ENCODE results near the gene DNAH14.
"Not testable (repeated sequence)": the region's sequence is repeated elsewhere in the genome, so short reads cannot be mapped to it uniquely, and the experiment has no call there.

DNAH14 gene

DNA sequence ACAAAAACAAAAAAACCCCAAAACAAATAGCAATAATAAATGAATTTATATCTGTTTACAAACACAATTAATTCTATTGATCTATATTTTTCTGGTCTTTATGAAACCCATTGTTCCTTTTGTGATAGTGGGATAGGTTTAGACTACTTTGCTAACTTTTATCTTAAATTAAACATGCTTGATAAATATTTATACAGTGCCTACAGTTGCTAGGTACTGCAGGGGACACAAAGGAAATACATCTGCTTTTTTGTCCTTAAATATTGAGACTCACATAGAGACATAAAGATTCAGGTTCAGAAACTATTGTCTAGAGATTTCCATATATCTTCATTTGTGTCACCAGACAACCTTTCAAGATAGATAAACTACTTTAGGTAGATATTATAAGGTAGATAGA lies 8.5 kb upstream of the DNAH14 start:
- no peak for FAIRE-seq
- DNase-seq (ENCODE audit: insufficient read length, low spot score): no peak
- no peak for TF ChIP-seq TAF1 (IDR thresholded peaks at IDR 0.05; ENCODE audit: low read depth, low read length)
- no peak for TF ChIP-seq SPI1 (IDR thresholded peaks at IDR 0.05; ENCODE audit: low read depth, low read length)
- no peak for TF ChIP-seq POLR2A (IDR thresholded peaks at IDR 0.05; ENCODE audit: low read depth, low read length)
- TF ChIP-seq POLR2AphosphoS5 (IDR thresholded peaks at IDR 0.05; ENCODE audit: low read depth, low read length): no peak
- TF ChIP-seq PAX5 (IDR thresholded peaks at IDR 0.05; ENCODE audit: insufficient read depth, low read length, severe bottlenecking): no peak
- no peak for TF ChIP-seq POU2F2 (IDR thresholded peaks at IDR 0.05; ENCODE audit: low read depth, low read length)

DNA sequence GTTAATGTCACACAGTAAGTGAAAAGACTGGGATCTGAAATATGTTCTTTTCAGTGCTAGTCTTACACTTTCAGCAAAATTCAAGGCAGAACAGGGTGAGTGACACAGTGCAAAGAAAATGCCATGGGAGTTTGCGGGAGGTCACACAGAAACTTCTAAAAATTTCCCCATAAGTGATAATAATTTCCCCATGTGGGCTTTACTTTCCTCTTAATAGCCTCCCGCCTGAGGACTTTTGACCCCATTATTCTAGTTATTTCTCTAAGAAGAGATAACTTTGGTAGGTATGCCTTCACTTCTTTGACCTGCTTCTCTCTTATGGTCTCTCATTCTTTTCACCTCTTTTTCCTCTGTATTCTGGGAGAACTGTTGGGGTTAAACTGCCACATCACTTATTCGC lies 8.1 kb upstream of the DNAH14 start:
- FAIRE-seq (no peak), DNase-seq (ENCODE audit: insufficient read length, low spot score) (no peak)
- TF ChIP-seq POLR2AphosphoS5 (IDR thresholded peaks at IDR 0.05; ENCODE audit: low read depth, low read length): no peak
- no peak for TF ChIP-seq POU2F2 (IDR thresholded peaks at IDR 0.05; ENCODE audit: low read depth, low read length)
- no peak for TF ChIP-seq PAX5 (IDR thresholded peaks at IDR 0.05; ENCODE audit: insufficient read depth, low read length, severe bottlenecking)
- TF ChIP-seq TAF1 (IDR thresholded peaks at IDR 0.05; ENCODE audit: low read depth, low read length): no peak
- TF ChIP-seq SPI1 (IDR thresholded peaks at IDR 0.05; ENCODE audit: low read depth, low read length): no peak
- no peak for TF ChIP-seq POLR2A (IDR thresholded peaks at IDR 0.05; ENCODE audit: low read depth, low read length)

DNA sequence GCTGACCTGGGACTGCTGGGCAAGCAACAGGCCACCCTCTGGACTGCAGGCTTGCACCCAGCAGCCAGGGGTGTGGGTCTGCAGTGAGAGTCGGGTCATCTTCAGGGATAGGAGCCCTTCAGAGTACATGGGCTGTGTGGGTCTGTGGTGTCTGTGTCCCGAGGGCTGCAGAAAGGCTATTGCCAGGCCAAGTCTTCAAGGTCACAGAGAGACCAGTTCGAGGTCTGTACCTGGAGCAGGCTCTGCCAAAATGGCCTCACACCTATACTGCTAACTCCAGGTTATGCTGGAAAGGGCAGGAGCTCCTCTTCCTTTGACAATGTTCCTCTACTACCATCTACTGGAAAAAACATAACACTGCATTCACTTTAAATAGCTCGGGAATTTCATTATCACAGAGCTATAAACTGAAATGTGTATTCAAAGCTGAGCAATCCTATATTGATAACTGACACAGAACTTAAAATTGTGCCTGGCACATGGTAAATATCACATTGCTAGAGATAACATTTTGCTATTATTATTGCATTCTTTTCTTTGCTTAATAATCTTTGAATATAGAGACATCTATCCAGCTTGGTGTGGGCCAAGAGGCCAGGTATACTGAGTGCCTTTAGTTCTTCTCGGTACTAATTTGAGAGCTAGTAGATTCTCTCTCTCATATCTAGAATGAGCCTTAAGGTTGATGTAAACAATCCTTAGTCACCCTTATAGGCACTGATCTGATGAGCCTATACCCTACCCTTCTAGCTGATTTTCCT lies 6.9 kb upstream of the DNAH14 start:
- FAIRE-seq: peak; percentile 58
- no peak for TF ChIP-seq TAF1 (IDR thresholded peaks at IDR 0.05; ENCODE audit: low read depth, low read length)
- no peak for TF ChIP-seq POLR2A (IDR thresholded peaks at IDR 0.05; ENCODE audit: low read depth, low read length)
- TF ChIP-seq PAX5 (IDR thresholded peaks at IDR 0.05; ENCODE audit: insufficient read depth, low read length, severe bottlenecking): no peak
- no peak for TF ChIP-seq POU2F2 (IDR thresholded peaks at IDR 0.05; ENCODE audit: low read depth, low read length)
- no peak for TF ChIP-seq SPI1 (IDR thresholded peaks at IDR 0.05; ENCODE audit: low read depth, low read length)
- TF ChIP-seq POLR2AphosphoS5 (IDR thresholded peaks at IDR 0.05; ENCODE audit: low read depth, low read length): no peak
- no peak for DNase-seq (ENCODE audit: insufficient read length, low spot score)

DNA sequence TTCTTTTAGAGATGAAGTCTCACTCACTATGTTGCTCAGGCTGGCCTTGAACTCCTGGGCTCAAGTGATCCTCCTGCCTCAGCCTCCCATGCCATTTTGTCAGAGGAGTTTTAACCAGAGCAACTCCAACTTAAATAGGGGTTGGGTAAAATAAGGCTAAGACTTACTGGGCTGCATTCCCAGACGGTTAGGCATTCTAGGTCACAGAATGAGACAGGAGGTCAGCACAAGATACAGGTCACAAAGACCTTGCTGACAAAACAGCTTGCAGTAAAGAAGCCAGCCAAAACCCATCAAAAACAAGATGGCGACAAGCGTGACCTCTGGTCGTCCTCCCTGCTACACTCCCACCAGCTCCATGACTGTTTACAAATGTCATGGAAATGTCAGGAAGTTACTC lies 5.7 kb upstream of the DNAH14 start:
- FAIRE-seq (no peak), DNase-seq (ENCODE audit: insufficient read length, low spot score) (no peak)
- TF ChIP-seq POLR2A (IDR thresholded peaks at IDR 0.05; ENCODE audit: low read depth, low read length): no peak
- no peak for TF ChIP-seq POLR2AphosphoS5 (IDR thresholded peaks at IDR 0.05; ENCODE audit: low read depth, low read length)
- TF ChIP-seq TAF1 (IDR thresholded peaks at IDR 0.05; ENCODE audit: low read depth, low read length): no peak
- no peak for TF ChIP-seq POU2F2 (IDR thresholded peaks at IDR 0.05; ENCODE audit: low read depth, low read length)
- TF ChIP-seq PAX5 (IDR thresholded peaks at IDR 0.05; ENCODE audit: insufficient read depth, low read length, severe bottlenecking): no peak
- TF ChIP-seq SPI1 (IDR thresholded peaks at IDR 0.05; ENCODE audit: low read depth, low read length): no peak

DNA sequence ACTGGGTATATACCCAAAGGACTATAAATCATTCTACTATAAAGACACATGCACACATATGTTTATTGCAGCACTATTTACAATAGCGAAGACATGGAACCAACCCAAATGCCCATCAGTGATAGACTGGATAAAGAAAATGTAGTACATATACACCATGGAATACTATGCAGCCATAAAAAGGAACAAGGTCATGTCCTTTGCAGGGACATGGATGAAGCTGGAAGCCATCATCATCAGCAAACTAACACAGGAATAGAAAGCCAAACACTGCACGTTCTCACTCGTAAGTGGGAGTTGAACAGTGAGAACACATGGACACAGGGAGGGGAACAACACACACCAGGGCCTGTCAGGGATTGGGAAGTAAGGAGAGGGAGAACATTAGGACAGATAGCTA lies 1.8 kb upstream of the DNAH14 start:
- FAIRE-seq; DNase-seq (ENCODE audit: insufficient read length, low spot score): not testable (repeated sequence)

DNA sequence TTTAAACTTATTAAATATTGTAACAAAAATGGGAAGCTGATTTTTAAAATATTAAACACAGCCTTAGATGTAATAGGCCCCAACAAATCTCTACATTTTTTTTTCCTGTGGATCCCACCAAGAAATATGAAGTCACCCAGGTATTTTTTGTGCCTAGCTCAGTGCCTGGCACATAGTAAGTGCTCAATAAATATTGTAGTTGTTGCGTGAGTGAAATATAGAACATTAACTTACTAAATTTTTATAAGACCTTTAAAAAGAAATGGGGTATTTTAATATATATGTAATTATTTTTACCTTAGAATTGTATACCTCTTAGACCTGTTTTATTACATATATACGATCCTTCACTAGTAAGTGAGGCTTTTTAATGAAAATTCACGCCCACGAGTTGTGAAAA lies 569 bp upstream of the DNAH14 start:
- FAIRE-seq: no peak
- TF ChIP-seq POLR2A (IDR thresholded peaks at IDR 0.05; ENCODE audit: low read depth, low read length) (no peak), PAX5 (IDR thresholded peaks at IDR 0.05; ENCODE audit: insufficient read depth, low read length, severe bottlenecking) (no peak), POLR2AphosphoS5 (IDR thresholded peaks at IDR 0.05; ENCODE audit: low read depth, low read length) (no peak), TAF1 (IDR thresholded peaks at IDR 0.05; ENCODE audit: low read depth, low read length) (no peak), POU2F2 (IDR thresholded peaks at IDR 0.05; ENCODE audit: low read depth, low read length) (no peak), SPI1 (IDR thresholded peaks at IDR 0.05; ENCODE audit: low read depth, low read length) (no peak)
- DNase-seq (ENCODE audit: insufficient read length, low spot score): no peak

DNA sequence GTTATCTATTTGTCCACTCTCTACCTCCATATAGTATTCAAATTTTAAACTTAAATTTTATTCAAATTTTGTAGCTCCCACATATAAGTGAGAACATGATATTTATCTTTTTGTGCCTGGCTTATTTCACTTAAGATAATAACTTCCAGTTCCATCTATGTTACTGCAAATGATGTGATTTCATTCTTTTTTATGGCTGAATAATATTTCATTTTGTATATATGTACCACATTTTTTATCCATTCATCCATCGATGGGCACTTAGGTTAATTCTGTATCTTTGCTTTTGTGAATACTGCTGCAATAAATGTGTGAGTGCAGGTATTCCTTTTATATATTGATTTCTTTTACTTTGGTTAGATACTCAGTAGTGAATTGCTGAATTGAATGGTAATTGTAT lies 2.1 kb downstream of the DNAH14 start:
- no peak for FAIRE-seq

DNA sequence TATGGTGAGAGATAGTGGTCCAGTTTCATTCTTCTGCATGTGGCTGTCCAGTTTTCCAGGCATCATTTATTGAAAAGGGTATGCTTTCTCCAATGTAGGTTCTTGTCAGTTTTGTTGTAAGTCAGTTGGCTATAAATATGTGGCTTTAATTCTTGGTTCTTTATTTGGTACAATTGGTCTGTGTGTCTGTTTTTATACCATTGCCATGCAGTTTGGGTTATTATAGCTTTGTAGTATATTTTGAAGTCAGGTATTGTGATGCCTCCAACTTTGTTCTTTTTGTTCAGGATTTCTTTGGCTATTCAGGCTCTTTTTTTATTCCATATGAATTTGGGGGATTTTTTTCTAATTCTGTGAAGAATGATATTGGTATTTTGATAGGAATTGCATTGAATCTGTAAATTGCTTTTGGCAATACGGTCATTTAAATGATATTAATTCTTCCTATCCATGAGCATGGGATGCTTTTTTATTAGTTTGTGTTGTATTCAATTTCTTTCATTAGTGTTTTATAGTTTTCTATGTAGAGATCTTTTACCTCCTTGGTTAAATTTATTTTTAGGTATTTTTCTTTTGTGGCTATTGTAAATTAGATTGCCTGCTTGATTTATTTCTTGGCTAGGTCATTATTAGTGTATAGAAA lies 3.3 kb downstream of the DNAH14 start:
- no peak for TF ChIP-seq POLR2A (IDR thresholded peaks at IDR 0.05; ENCODE audit: low read depth, low read length)
- TF ChIP-seq TAF1 (IDR thresholded peaks at IDR 0.05; ENCODE audit: low read depth, low read length): no peak
- no peak for TF ChIP-seq SPI1 (IDR thresholded peaks at IDR 0.05; ENCODE audit: low read depth, low read length)
- no peak for TF ChIP-seq POLR2AphosphoS5 (IDR thresholded peaks at IDR 0.05; ENCODE audit: low read depth, low read length)
- TF ChIP-seq PAX5 (IDR thresholded peaks at IDR 0.05; ENCODE audit: insufficient read depth, low read length, severe bottlenecking): no peak
- TF ChIP-seq POU2F2 (IDR thresholded peaks at IDR 0.05; ENCODE audit: low read depth, low read length): no peak
- FAIRE-seq (no peak), DNase-seq (ENCODE audit: insufficient read length, low spot score) (no peak)

More for the DNA sequence above, 2.1 kb downstream of the DNAH14 start:
- no peak for DNase-seq (ENCODE audit: insufficient read length, low spot score)
- TF ChIP-seq PAX5 (IDR thresholded peaks at IDR 0.05; ENCODE audit: insufficient read depth, low read length, severe bottlenecking) (no peak), POLR2AphosphoS5 (IDR thresholded peaks at IDR 0.05; ENCODE audit: low read depth, low read length) (no peak), POU2F2 (IDR thresholded peaks at IDR 0.05; ENCODE audit: low read depth, low read length) (no peak), SPI1 (IDR thresholded peaks at IDR 0.05; ENCODE audit: low read depth, low read length) (no peak), TAF1 (IDR thresholded peaks at IDR 0.05; ENCODE audit: low read depth, low read length) (no peak), POLR2A (IDR thresholded peaks at IDR 0.05; ENCODE audit: low read depth, low read length) (no peak)

DNA sequence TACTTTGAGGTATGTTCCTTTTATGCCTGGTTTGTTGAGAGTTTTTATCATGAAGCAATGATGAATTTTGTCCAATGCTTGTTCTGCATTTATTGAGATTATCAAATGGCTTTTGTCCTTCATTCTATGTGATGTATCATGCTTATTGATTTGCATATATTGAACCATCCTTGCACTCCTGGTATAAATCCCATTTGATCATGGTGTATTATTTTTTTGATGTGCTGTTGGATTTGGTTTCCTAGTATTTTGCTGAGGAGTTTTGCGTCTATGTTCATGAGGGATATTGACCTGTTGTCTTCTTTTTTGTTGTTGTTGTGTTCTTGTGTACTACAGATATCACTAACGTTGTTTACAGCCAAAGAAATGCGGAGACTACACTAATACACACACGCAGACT lies 4.1 kb downstream of the DNAH14 start:
- TF ChIP-seq POLR2A (IDR thresholded peaks at IDR 0.05; ENCODE audit: low read depth, low read length) (no peak), POU2F2 (IDR thresholded peaks at IDR 0.05; ENCODE audit: low read depth, low read length) (no peak), TAF1 (IDR thresholded peaks at IDR 0.05; ENCODE audit: low read depth, low read length) (no peak), POLR2AphosphoS5 (IDR thresholded peaks at IDR 0.05; ENCODE audit: low read depth, low read length) (no peak), PAX5 (IDR thresholded peaks at IDR 0.05; ENCODE audit: insufficient read depth, low read length, severe bottlenecking) (no peak), SPI1 (IDR thresholded peaks at IDR 0.05; ENCODE audit: low read depth, low read length) (no peak)
- DNase-seq (ENCODE audit: insufficient read length, low spot score) (no peak), FAIRE-seq (no peak)
